Subcutaneous abdominal adipose tissue (tissue), 5 donors: ENCODE results near the gene TIMP2.
"Not testable (repeated sequence)": the region's sequence is repeated elsewhere in the genome, so short reads cannot be mapped to it uniquely, and the experiment has no call there.

ENCODE experiments used
- H3K27ac ChIP-seq: one replicate; pipeline ENCODE4 v1.7.0; 2013; ENCODE audit warnings: low read depth, mild to moderate bottlenecking, inconsistent platforms, low read length, moderate library complexity
- H3K27me3 ChIP-seq, 5 donors: one replicate each; pipeline ENCODE4 v1.7.0; 2013; ENCODE audit warnings: low read length in 5 of 5, inconsistent platforms in 1 of 5; ENCODE audit not compliant: control insufficient read depth in 5 of 5, insufficient read depth in 4 of 5
- H3K36me3 ChIP-seq, 5 donors: one replicate each; pipeline ENCODE4 v1.7.0; 2013; ENCODE audit warnings: low read length in 5 of 5; ENCODE audit not compliant: control insufficient read depth in 5 of 5, insufficient read depth in 5 of 5
- H3K4me1 ChIP-seq, 5 donors: one replicate each; pipeline ENCODE4 v1.7.0; 2013; ENCODE audit warnings: low read length in 5 of 5, mild to moderate bottlenecking in 3 of 5, moderate library complexity in 1 of 5; ENCODE audit not compliant: control insufficient read depth in 5 of 5, insufficient read depth in 5 of 5
- H3K4me3 ChIP-seq, 5 donors: one replicate each; pipeline ENCODE4 v1.7.0; 2013; ENCODE audit warnings: low read length in 5 of 5, low read depth in 1 of 5
- H3K9ac ChIP-seq, 5 donors: one replicate each; pipeline ENCODE4 v1.7.0; 2013; ENCODE audit warnings: low read length in 5 of 5, mild to moderate bottlenecking in 4 of 5, moderate library complexity in 3 of 5
- H3K9me3 ChIP-seq, 5 donors: one replicate each; pipeline ENCODE4 v1.7.0; 2013; ENCODE audit warnings: low read length in 5 of 5; ENCODE audit not compliant: control insufficient read depth in 5 of 5
- donor health status: healthy.
- donor health status: healthy.
- donor health status: healthy.
- donor health status: healthy.
- donor health status: healthy.

Gene TIMP2

GRCh38 chr17:78892520-78892919, 32.7 kb downstream of the TIMP2 start:
- H3K9ac ChIP-seq, result no peak overlapping the region
- H3K36me3 ChIP-seq, result peaks cover 0 to 17% (median 7%) of the 10 kb centered on the region in 5 donors
- H3K9me3 ChIP-seq, result no peaks in the 10 kb centered on the region
- no peak overlapping the region for H3K4me3 ChIP-seq
- H3K4me1 ChIP-seq, result peaks cover 22 to 83% (median 76%) of the 10 kb centered on the region in 5 donors
- H3K27me3 ChIP-seq, result no peaks in the 10 kb centered on the region
- no peak overlapping the region for H3K27ac ChIP-seq

DNA sequence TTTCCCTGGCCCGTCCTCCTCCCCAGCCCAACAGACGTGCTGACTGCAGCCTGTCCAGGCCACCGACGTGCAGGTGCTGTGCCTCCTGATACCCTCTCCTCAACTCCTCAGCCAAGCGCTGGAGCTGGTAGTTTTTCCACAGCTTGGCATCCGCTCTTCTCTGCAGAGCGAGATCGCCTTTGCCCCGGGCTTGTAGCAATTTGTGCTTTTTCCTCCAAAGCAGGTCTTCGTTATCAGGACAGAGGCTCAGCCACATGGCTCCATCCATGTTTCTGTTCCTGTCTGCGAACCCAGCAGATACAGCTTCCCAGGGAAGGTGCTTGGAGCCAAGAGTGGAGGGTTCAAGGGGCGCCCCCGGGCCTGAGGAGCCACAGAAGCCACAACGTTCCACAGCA, 33.1 kb downstream of the TIMP2 start:
- no peak overlapping the region for H3K27ac ChIP-seq

DNA sequence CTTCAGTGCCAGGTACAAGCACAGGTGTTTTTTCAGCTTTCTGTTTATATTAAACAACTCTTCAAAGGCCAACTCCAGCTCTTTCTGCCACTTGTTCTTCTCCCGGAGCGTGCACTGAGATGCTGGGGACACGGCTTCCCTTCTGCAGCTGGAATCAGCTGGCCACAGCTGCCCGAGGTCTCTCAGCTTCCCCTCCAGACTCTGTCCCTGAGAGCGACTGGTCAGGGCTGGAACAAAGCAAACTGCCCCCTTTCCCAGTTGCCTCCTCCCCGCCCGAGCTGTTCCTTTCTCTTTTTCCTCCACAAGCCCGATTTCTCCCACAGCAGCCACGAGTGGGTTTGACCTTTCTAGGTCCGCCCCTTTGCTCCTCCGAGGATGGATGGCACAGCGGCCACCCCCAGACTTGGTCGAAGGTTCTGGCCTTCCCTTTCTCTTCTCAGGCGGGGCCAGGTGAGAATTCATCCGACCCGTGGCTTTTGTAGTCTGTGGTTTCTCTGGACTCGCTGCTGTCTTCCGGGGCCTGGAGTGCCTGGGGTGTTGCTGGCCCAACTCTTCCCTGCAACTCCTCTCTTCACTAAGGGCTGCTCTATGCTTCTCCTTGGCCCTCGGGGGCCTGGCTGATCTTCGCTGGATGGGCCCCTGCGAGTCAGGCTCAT, 33.7 kb downstream of the TIMP2 start:
- H3K27ac ChIP-seq, result no peak overlapping the region
- peaks cover 0 to 17% (median 11%) of the 10 kb centered on the region in 5 donors for H3K36me3 ChIP-seq
- H3K9me3 ChIP-seq, result no peaks in the 10 kb centered on the region
- H3K9ac ChIP-seq, result no peak overlapping the region
- H3K4me1 ChIP-seq, result peaks cover 22 to 73% (median 66%) of the 10 kb centered on the region in 5 donors
- no peak overlapping the region for H3K4me3 ChIP-seq
- no peaks in the 10 kb centered on the region for H3K27me3 ChIP-seq

More for the DNA sequence above, 33.1 kb downstream of the TIMP2 start:
- Histone ChIP-seq H3K4me3 (no peak overlapping the region), H3K4me1 (peaks cover 22 to 78% (median 72%) of the 10 kb centered on the region in 5 donors), H3K9ac (no peak overlapping the region), H3K9me3 (no peaks in the 10 kb centered on the region), H3K36me3 (peaks cover 0 to 17% (median 9%) of the 10 kb centered on the region in 5 donors), H3K27me3 (no peaks in the 10 kb centered on the region)

DNA sequence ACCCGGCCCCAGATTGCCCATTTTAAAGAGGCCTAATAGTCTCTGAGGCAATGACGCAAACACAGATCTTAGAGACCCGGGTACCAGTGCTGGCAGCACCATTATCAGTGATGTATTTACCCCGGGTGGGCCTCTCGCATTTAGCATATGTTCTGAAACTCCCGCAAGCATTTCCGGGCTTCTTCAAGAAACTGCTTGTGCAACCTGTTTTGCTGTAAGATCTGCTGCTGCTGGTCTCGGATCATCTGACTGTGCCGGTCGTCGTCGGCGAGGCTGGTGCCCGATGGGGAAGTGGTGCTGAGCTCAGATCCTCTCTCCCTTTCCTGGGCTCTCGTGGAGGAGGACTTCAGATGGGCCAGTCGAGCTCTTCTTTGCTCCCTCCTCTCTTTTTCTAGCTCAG, 34.7 kb downstream of the TIMP2 start:
- Histone ChIP-seq H3K4me1 (peaks cover 17 to 72% (median 63%) of the 10 kb centered on the region in 5 donors), H3K4me3 (no peak overlapping the region), H3K36me3 (peaks cover 0 to 17% (median 14%) of the 10 kb centered on the region in 5 donors), H3K9ac (no peak overlapping the region), H3K9me3 (no peaks in the 10 kb centered on the region), H3K27me3 (no peaks in the 10 kb centered on the region), H3K27ac (peak overlapping the region; percentile 6)

DNA sequence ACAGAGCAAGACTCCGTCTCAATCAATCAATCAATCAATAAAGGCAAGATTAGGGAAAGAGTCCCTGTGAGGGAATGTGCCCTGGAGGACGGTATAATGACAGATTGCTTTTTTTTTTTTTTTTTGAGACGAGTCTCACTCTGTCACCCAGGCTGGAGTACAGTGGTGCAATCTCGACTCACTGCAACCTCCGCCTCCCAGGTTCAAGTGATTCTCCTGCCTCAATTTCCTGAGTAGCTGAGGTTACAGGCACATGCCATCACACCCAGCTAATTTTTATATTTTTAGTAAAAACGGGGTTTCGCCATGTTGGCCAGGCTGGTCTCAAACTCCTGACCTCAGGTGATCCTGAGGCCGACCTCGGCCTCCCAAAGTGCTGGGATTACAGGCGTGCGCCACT, 35.1 kb downstream of the TIMP2 start:
- H3K27ac ChIP-seq, result peak overlapping the region; percentile 6
- not testable (repeated sequence) for H3K9me3 ChIP-seq, H3K4me3 ChIP-seq, H3K9ac ChIP-seq, H3K27me3 ChIP-seq
- H3K36me3 ChIP-seq, result peaks cover 0 to 17% (median 14%) of the 10 kb centered on the region in 5 donors
- peaks cover 14 to 72% (median 63%) of the 10 kb centered on the region in 5 donors for H3K4me1 ChIP-seq

- Histone ChIP-seq H3K9ac (peak overlapping the region in 1 of 5 donors; percentile 17), H3K9me3 (no peaks in the 10 kb centered on the region), H3K36me3 (peaks cover 0 to 17% (median 14%) of the 10 kb centered on the region in 5 donors), H3K4me1 (peaks cover 16 to 75% (median 64%) of the 10 kb centered on the region in 5 donors), H3K27me3 (no peaks in the 10 kb centered on the region), H3K27ac (peak overlapping the region; percentile 6), H3K4me3 (no peak overlapping the region)
These were observed 35.7 kb downstream of the TIMP2 start for GRCh38 chr17:78889531-78889930.

- Histone ChIP-seq H3K27ac (no peak overlapping the region), H3K9me3 (no peaks in the 10 kb centered on the region), H3K4me3 (no peak overlapping the region), H3K27me3 (no peaks in the 10 kb centered on the region), H3K9ac (peak overlapping the region in 1 of 5 donors; percentile 17), H3K36me3 (peaks cover 0 to 17% (median 14%) of the 10 kb centered on the region in 5 donors), H3K4me1 (peaks cover 18 to 77% (median 64%) of the 10 kb centered on the region in 5 donors)
These were observed 36.2 kb downstream of the TIMP2 start for GRCh38 chr17:78888941-78889518.

- Histone ChIP-seq H3K4me3 (no peak overlapping the region), H3K27me3 (no peaks in the 10 kb centered on the region), H3K27ac (no peak overlapping the region), H3K4me1 (peaks cover 14 to 77% (median 64%) of the 10 kb centered on the region in 5 donors), H3K9me3 (no peaks in the 10 kb centered on the region), H3K36me3 (peaks cover 0 to 8% (median 7%) of the 10 kb centered on the region in 5 donors), H3K9ac (no peak overlapping the region)
These were observed 38.2 kb downstream of the TIMP2 start for GRCh38 chr17:78886954-78887353.

- Histone ChIP-seq H3K36me3 (peaks cover 0 to 9% (median 5%) of the 10 kb centered on the region in 5 donors), H3K9ac (no peak overlapping the region), H3K27ac (no peak overlapping the region), H3K4me3 (no peak overlapping the region), H3K27me3 (no peaks in the 10 kb centered on the region), H3K4me1 (peaks cover 14 to 73% (median 62%) of the 10 kb centered on the region in 5 donors), H3K9me3 (no peaks in the 10 kb centered on the region)
These were observed 39.2 kb downstream of the TIMP2 start for GRCh38 chr17:78885956-78886355.
